Naive thymus-derived CD8-positive, alpha-beta T cell (primary cell): ENCODE measurements around the gene TMEM108. TPM values are rescaled to one million over a fixed set of nuclear protein-coding genes. Genes with fewer than 3 reads are reported as not detected.
"Not testable (repeated sequence)": the region's sequence is repeated elsewhere in the genome, so short reads cannot be mapped to it uniquely, and the experiment has no call there.

Experiments used
- ATAC-seq, 2 donors: fragments of 150-1000 bp; cut with Tn5 transposase in 1 of 2; sonication (Bioruptor Pico), chemical (Tn5 transposase) in 1 of 2; 1 replicate in 1 of 2; 2 replicates in 1 of 2; pipeline ENCODE4 v1.10.0; 2021; ENCODE audit warnings: mild to moderate bottlenecking in 2 of 2, moderate library complexity in 2 of 2
- POLR2A ChIA-PET: fragments of 350-600 bp; sonication (Branson Sonifier 250); formaldehyde crosslinking; loops from one replicate; lab custom pipeline; 2021; ENCODE audit warnings: antibody characterized with exemption; lab: Charles Lee
- DNase-seq, 10 donors: peaks; one replicate each; pipeline versions ENCODE4 v3.0.0 to v3.0.0-alpha.2; 2020 to 2022
- H3K27ac Mint-ChIP-seq, 10 donors: one replicate each; pipeline ENCODE4 v1.8.0; 2020 to 2022; ENCODE audit warnings: mild to moderate bottlenecking in 10 of 10, mixed read lengths in 10 of 10, moderate library complexity in 4 of 10, inconsistent platforms in 1 of 10
- H3K27me3 Mint-ChIP-seq, 5 donors: one replicate each; pipeline ENCODE4 v1.8.0; 2021 to 2022; ENCODE audit warnings: mixed read lengths in 5 of 5
- H3K36me3 Mint-ChIP-seq, 3 donors: one replicate each; pipeline ENCODE4 v1.8.0; 2020 to 2022; ENCODE audit warnings: mixed read lengths in 3 of 3, mild to moderate bottlenecking in 2 of 3, inconsistent platforms in 1 of 3
- H3K4me1 Mint-ChIP-seq, 4 donors: one replicate each; pipeline ENCODE4 v1.8.0; 2021 to 2022; ENCODE audit warnings: mixed read lengths in 4 of 4
- H3K4me3 Mint-ChIP-seq, 10 donors: one replicate each; pipeline ENCODE4 v1.8.0; 2020 to 2022; ENCODE audit warnings: mild to moderate bottlenecking in 10 of 10, mixed read lengths in 10 of 10, moderate library complexity in 6 of 10, inconsistent platforms in 1 of 10
- H3K9me3 Mint-ChIP-seq, 9 donors: one replicate each; pipeline ENCODE4 v1.8.0; 2020 to 2022; ENCODE audit warnings: mixed read lengths in 9 of 9, mild to moderate bottlenecking in 3 of 9, inconsistent platforms in 1 of 9, moderate library complexity in 1 of 9
- polyA plus RNA-seq, 3 donors: library from polyadenylated mRNA; unstranded; fragments of 300-500 nt; fragmentation: Illumina TruSeq; gene quantifications; one replicate each; pipeline ENCODE4 v1.2.3, GENCODE V29; 2021
- total RNA-seq, 8 experiments: library from RNA in 2 of 8; stranded (reverse) in 2 of 8; gene quantifications; one replicate each; pipeline ENCODE4 v1.2.3 and lab custom pipeline; 2021 to 2026

The TMEM108 gene
- not detected for total RNA-seq
- polyA plus RNA-seq = not detected
- 0 reads per million in 6 experiments for total RNA-seq (lab: John Stamatoyannopoulos, UW)

DNA sequence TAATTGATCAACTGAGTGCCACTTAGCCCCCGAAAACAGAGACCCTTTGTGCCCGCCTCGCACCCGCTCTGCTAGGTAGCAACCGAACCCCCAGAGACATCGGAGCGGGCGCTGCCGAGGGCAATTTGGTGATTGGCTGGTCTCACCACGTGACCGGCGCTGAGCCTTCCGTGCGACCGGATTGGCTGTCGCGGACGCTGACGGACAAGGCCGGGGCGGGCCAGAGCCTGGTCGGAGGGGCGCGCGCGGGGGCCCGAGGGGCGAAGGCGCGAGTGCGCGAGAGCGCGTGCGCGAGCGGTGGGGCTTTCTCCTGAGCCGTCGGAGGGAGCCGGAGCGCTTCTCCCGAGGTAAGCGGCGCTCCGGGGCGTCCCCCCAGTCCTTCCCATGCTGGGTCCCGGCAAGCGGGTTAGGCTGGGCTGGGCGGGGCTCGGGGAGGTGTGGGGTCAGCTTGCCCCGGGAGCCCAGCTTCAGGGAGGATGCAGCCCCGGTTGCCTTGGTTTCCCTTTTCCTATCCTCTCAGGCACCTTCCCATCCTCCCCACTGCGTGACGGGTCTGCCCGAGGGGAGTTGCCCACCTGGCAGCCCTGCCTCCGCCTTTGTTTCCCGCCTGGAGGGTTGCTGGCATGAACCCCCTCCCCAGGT is at the start of gene TMEM108:
Gene TMEM108, plus strand, starts transcription at position 303 of the 642 bp plus-strand sequence.
- DNase-seq = no peak
- peaks cover 2 to 13% (median 6%) of the 10 kb centered on the region in 4 donors for H3K4me1 Mint-ChIP-seq
- H3K36me3 Mint-ChIP-seq = peaks cover 0 to 5% (median 0%) of the 10 kb centered on the region in 3 donors
- peaks cover 0 to 4% (median 0%) of the 10 kb centered on the region in 9 donors for H3K9me3 Mint-ChIP-seq
- H3K27ac Mint-ChIP-seq = peak within 1 kb of the TSS in 1 of 10 donors; percentile 2
- no peak for ATAC-seq
- peak within 1 kb of the TSS in 8 of 10 donors; percentile 26 to 58 (median 40) for H3K4me3 Mint-ChIP-seq
- POLR2A ChIA-PET = no interaction called here
- peaks cover 23 to 68% (median 39%) of the 10 kb centered on the region in 5 donors for H3K27me3 Mint-ChIP-seq

- Mint-ChIP-seq H3K27me3 (peaks cover 0 to 2% (median 0%) of the 10 kb centered on the region in 5 donors), H3K4me3 (no peak overlapping the region), H3K4me1 (no peaks in the 10 kb centered on the region), H3K27ac (no peak overlapping the region), H3K9me3 (peaks cover 0 to 7% (median 3%) of the 10 kb centered on the region in 9 donors), H3K36me3 (no peaks in the 10 kb centered on the region)
- DNase-seq (no peak), ATAC-seq (no peak)
- POLR2A ChIA-PET = no interaction called here
Measured at GRCh38 chr3:132995971-132996370, 42.2 kb upstream of the TMEM108 start.

GRCh38 chr3:132997404-132998185 is 40.6 kb upstream of the TMEM108 start:
- H3K36me3 Mint-ChIP-seq = no peaks in the 10 kb centered on the region
- ATAC-seq = no peak
- H3K27me3 Mint-ChIP-seq = peaks cover 0 to 2% (median 0%) of the 10 kb centered on the region in 5 donors
- H3K4me1 Mint-ChIP-seq = no peaks in the 10 kb centered on the region
- H3K4me3 Mint-ChIP-seq = no peak overlapping the region
- DNase-seq = no peak
- POLR2A ChIA-PET = no interaction called here
- H3K9me3 Mint-ChIP-seq = peaks cover 0 to 7% (median 3%) of the 10 kb centered on the region in 9 donors
- no peak overlapping the region for H3K27ac Mint-ChIP-seq

GRCh38 chr3:133005032-133005431 is 33.2 kb upstream of the TMEM108 start:
- H3K36me3 Mint-ChIP-seq = peaks cover 0 to 15% (median 2%) of the 10 kb centered on the region in 3 donors
- DNase-seq, H3K27ac Mint-ChIP-seq, ATAC-seq, POLR2A ChIA-PET, H3K4me1 Mint-ChIP-seq, H3K4me3 Mint-ChIP-seq: not testable (repeated sequence)
- peaks cover 0 to 21% (median 8%) of the 10 kb centered on the region in 9 donors for H3K9me3 Mint-ChIP-seq
- H3K27me3 Mint-ChIP-seq = peaks cover 0 to 10% (median 6%) of the 10 kb centered on the region in 5 donors

- ATAC-seq (no peak), DNase-seq (no peak)
- Mint-ChIP-seq H3K27ac (no peak overlapping the region), H3K36me3 (peaks cover 2 to 30% (median 3%) of the 10 kb centered on the region in 3 donors), H3K4me3 (no peak overlapping the region), H3K27me3 (peaks cover 0 to 22% (median 6%) of the 10 kb centered on the region in 5 donors), H3K9me3 (peaks cover 0 to 47% (median 24%) of the 10 kb centered on the region in 9 donors), H3K4me1 (no peaks in the 10 kb centered on the region)
- POLR2A ChIA-PET = no interaction called here
Measured at GRCh38 chr3:133007601-133008000, 30.6 kb upstream of the TMEM108 start.

DNA sequence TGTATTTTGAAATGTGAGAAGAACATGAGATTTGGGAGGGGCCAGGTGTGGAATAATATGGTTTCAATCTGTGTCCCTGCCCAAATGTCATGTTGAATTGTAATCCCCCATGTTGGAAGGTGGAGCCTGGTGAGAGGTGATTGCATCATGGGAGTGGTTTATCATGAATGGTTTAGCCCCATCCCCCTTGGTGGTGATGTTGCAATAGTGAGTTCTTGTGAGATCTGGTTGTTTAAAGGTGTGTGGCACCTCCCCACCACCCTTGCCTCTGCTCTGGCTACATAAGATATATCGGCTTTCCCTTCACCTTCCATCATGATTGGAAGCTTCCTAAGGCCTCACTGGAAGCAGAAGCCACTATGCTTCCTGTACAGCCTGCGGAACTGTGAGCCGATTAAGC is 23.9 kb upstream of the TMEM108 start:
- H3K4me1 Mint-ChIP-seq = no peaks in the 10 kb centered on the region
- ATAC-seq (no peak), DNase-seq (no peak)
- peaks cover 0 to 34% (median 25%) of the 10 kb centered on the region in 9 donors for H3K9me3 Mint-ChIP-seq
- no peak overlapping the region for H3K27ac Mint-ChIP-seq
- no peak overlapping the region for H3K4me3 Mint-ChIP-seq
- POLR2A ChIA-PET = no interaction called here
- peaks cover 2 to 55% (median 14%) of the 10 kb centered on the region in 5 donors for H3K27me3 Mint-ChIP-seq
- peaks cover 2 to 21% (median 3%) of the 10 kb centered on the region in 3 donors for H3K36me3 Mint-ChIP-seq

DNA sequence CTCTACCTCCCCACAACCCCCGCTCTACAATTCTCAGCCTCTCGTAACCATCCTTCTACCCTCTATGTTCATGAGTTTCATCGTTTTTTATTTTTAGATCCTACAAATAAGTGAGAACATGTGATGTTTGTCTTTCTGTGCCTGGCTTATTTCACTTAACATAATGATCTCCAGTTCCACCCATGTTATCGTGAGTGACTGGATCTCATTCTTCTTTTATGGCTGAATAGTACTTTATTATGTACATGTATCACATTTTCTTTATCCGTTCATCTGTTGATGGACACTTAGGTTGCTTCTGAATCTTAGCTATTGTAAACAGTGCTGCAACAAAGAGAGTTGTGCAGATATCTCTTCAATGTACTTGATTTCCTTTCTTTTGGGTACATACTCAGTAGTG is 22.6 kb upstream of the TMEM108 start:
- H3K4me1 Mint-ChIP-seq, H3K27ac Mint-ChIP-seq, POLR2A ChIA-PET, DNase-seq, H3K4me3 Mint-ChIP-seq, ATAC-seq: not testable (repeated sequence)
- Mint-ChIP-seq H3K27me3 (peaks cover 2 to 66% (median 18%) of the 10 kb centered on the region in 5 donors), H3K36me3 (peaks cover 0 to 14% (median 3%) of the 10 kb centered on the region in 3 donors), H3K9me3 (peaks cover 0 to 25% (median 17%) of the 10 kb centered on the region in 9 donors)

DNA sequence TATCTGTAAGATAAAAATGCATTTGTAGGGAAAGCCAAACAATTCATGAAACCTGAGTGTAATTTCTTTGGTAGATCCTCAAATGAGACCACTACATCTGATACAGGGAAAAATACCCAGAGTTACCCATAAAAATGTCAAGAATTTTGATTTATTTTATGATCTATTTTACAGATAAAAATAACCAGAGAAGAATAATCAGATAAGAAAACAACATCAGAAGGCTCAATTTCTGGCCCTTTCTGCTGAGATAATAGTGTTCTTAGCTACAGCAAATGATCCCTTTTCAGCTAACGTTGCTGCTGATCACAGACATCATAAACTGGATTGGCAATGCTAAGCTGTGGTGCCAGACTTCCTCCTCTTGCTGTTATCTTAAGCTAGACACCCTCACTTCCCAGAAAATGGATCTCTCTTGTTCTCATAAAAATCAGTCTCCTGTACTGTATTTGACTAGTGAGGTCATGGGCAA is 21.3 kb upstream of the TMEM108 start:
- no peak for DNase-seq
- ATAC-seq = no peak
- H3K9me3 Mint-ChIP-seq = peaks cover 0 to 17% (median 7%) of the 10 kb centered on the region in 9 donors
- no peak overlapping the region for H3K4me3 Mint-ChIP-seq
- peaks cover 2 to 60% (median 18%) of the 10 kb centered on the region in 5 donors for H3K27me3 Mint-ChIP-seq
- POLR2A ChIA-PET = no interaction called here
- H3K27ac Mint-ChIP-seq = no peak overlapping the region
- H3K4me1 Mint-ChIP-seq = no peaks in the 10 kb centered on the region
- peaks cover 0 to 5% (median 0%) of the 10 kb centered on the region in 3 donors for H3K36me3 Mint-ChIP-seq

DNA sequence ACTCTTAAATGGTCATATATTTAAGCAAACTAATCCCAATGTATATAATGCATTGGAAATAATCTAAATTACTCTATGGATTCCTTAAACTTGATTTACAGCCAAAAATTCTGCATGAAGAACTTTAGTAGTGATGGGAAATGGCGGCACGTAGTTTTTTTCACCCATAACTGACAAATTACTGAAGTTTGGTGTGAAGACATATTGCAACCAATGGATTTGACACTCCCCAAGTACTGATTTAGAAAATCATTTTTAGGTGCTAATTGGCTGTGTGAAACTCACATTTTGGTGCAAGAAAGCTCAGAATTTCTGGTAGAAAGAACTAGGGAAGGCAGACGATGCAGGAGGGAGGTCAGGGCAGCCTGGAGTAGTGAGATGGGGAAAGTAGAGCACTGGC is 19.3 kb upstream of the TMEM108 start:
- Mint-ChIP-seq H3K9me3 (peaks cover 0 to 8% (median 0%) of the 10 kb centered on the region in 9 donors), H3K27ac (no peak overlapping the region), H3K4me3 (no peak overlapping the region), H3K27me3 (peaks cover 2 to 46% (median 16%) of the 10 kb centered on the region in 5 donors), H3K4me1 (no peaks in the 10 kb centered on the region), H3K36me3 (no peaks in the 10 kb centered on the region)
- POLR2A ChIA-PET = no interaction called here
- no peak for DNase-seq
- no peak for ATAC-seq

GRCh38 chr3:133021206-133021605 is 17.0 kb upstream of the TMEM108 start:
- Mint-ChIP-seq H3K27ac (no peak overlapping the region), H3K9me3 (peaks cover 0 to 6% (median 0%) of the 10 kb centered on the region in 9 donors), H3K36me3 (no peaks in the 10 kb centered on the region), H3K4me1 (no peaks in the 10 kb centered on the region), H3K4me3 (no peak overlapping the region), H3K27me3 (peaks cover 2 to 37% (median 9%) of the 10 kb centered on the region in 5 donors)
- POLR2A ChIA-PET = no interaction called here
- ATAC-seq (no peak), DNase-seq (no peak)

DNA sequence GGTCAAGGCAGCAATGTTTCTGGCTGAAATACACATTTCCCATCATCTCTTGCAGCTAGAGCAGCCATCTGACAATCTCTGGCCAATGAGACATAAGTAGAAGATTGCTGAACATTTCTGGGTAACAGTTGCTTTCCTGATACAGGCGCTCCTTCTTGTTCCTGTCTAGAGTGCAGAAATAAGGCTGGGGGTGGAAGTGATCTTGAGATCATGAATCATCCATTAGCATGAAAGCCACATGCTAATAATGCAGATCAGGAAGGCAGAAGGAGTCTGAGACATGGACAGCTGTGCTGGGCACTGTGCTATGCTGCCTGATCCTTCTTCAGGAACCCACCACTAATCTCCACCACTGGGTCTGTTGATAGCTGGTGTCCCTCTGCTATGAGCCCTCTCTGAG is 14.8 kb upstream of the TMEM108 start:
- no peaks in the 10 kb centered on the region for H3K36me3 Mint-ChIP-seq
- peaks cover 3 to 32% (median 5%) of the 10 kb centered on the region in 5 donors for H3K27me3 Mint-ChIP-seq
- ATAC-seq = no peak
- H3K27ac Mint-ChIP-seq = peak overlapping the region in 1 of 10 donors; percentile 10
- H3K9me3 Mint-ChIP-seq = peaks cover 0 to 5% (median 0%) of the 10 kb centered on the region in 9 donors
- no peaks in the 10 kb centered on the region for H3K4me1 Mint-ChIP-seq
- POLR2A ChIA-PET = no interaction called here
- DNase-seq = no peak
- H3K4me3 Mint-ChIP-seq = no peak overlapping the region

GRCh38 chr3:133025546-133025945 is 12.6 kb upstream of the TMEM108 start:
- no peak overlapping the region for H3K27ac Mint-ChIP-seq
- no peaks in the 10 kb centered on the region for H3K36me3 Mint-ChIP-seq
- ATAC-seq (no peak), DNase-seq (no peak)
- H3K4me1 Mint-ChIP-seq = no peaks in the 10 kb centered on the region
- no peak overlapping the region for H3K4me3 Mint-ChIP-seq
- H3K9me3 Mint-ChIP-seq = peaks cover 0 to 3% (median 0%) of the 10 kb centered on the region in 9 donors
- peaks cover 1 to 28% (median 7%) of the 10 kb centered on the region in 5 donors for H3K27me3 Mint-ChIP-seq
- POLR2A ChIA-PET = no interaction called here

- Mint-ChIP-seq H3K36me3 (no peaks in the 10 kb centered on the region), H3K27me3 (peaks cover 8 to 65% (median 32%) of the 10 kb centered on the region in 5 donors), H3K4me1 (no peaks in the 10 kb centered on the region), H3K4me3 (no peak overlapping the region), H3K9me3 (peaks cover 0 to 2% (median 0%) of the 10 kb centered on the region in 9 donors), H3K27ac (no peak overlapping the region)
- ATAC-seq = no peak
- POLR2A ChIA-PET = no interaction called here
- DNase-seq = no peak
Measured at GRCh38 chr3:133032301-133032700, 5.9 kb upstream of the TMEM108 start.
